SK-N-SH (cell line): ENCODE measurements around the gene FRRS1. TPM values are rescaled to one million over a fixed set of nuclear protein-coding genes. Genes with fewer than 3 reads are reported as not detected.
A peak's percentile ranks its signal among the peaks of the same experiment; 100 is the strongest.

ENCODE experiments used
- CTCF ChIA-PET: fragments of 300-600, 350-600 bp; formaldehyde crosslinking; extraction: SDS; loops from one replicate; lab custom pipeline; 2021; lab: Yijun Ruan, JAX
- POLR2A ChIA-PET: fragments of 350-600 bp; sonication (Branson Sonifier 250); formaldehyde crosslinking; extraction: SDS; loops from one replicate; lab custom pipeline; 2020; ENCODE audit warnings: antibody characterized with exemption, inconsistent platforms; lab: Yijun Ruan, JAX
- DNase-seq: peaks from one replicate; pipeline ENCODE4 v3.0.0; 2012
- H2AFZ ChIP-seq: fragments of 200-600 bp; sonication (generic); 2 replicates; pipeline ENCODE4 v1.8.1; 2016; ENCODE audit warnings: antibody characterized with exemption, mild to moderate bottlenecking, low read depth
- H3F3A ChIP-seq: fragments of 200-600 bp; sonication (generic); replicated peaks from 2 replicates; pipeline ENCODE3; 2016; ENCODE audit warnings: antibody characterized with exemption, mild to moderate bottlenecking; ENCODE audit not compliant: insufficient read depth
- H3K27ac ChIP-seq, 2 experiments: fragments of 200-500 bp in 1 of 2; fragments of 200-600 bp in 1 of 2; sonication (Bioruptor generic) in 1 of 2; sonication (generic), shearing (Covaris generic) in 1 of 2; 2 replicates each; pipeline versions ENCODE4 v1.5.1 to v1.6.1; 2014 to 2016; ENCODE audit warnings: low read depth in 2 of 2, inconsistent platforms in 1 of 2, low read length in 1 of 2, mild to moderate bottlenecking in 1 of 2, mixed read lengths in 1 of 2
- H3K27me3 ChIP-seq: fragments of 200-600 bp; sonication (generic), shearing (Covaris generic); 2 replicates; pipeline ENCODE4 v1.6.1; 2016; ENCODE audit warnings: mixed run types; ENCODE audit not compliant: insufficient read depth
- H3K36me3 ChIP-seq, 2 experiments: fragments of 200-500 bp in 1 of 2; fragments of 200-600 bp in 1 of 2; sonication (Bioruptor generic) in 1 of 2; sonication (generic) in 1 of 2; replicated peaks in 1 of 2; 2 replicates each; pipeline versions ENCODE3 to v1.5.1; 2014 to 2016; ENCODE audit warnings: low read length in 1 of 2, mild to moderate bottlenecking in 1 of 2; ENCODE audit not compliant: insufficient read depth in 2 of 2, control insufficient read depth in 1 of 2
- H3K4me1 ChIP-seq, 2 experiments: fragments of 200-500 bp in 1 of 2; fragments of 200-600 bp in 1 of 2; sonication (Bioruptor generic) in 1 of 2; sonication (generic), shearing (Covaris generic) in 1 of 2; 2 replicates each; pipeline versions ENCODE4 v1.5.1 to v1.6.1; 2014 to 2016; ENCODE audit warnings: low read depth in 1 of 2, low read length in 1 of 2, mixed run types in 1 of 2; ENCODE audit not compliant: insufficient read depth in 2 of 2, control insufficient read depth in 1 of 2
- H3K4me2 ChIP-seq: fragments of 200-600 bp; sonication (generic), shearing (Covaris generic); 2 replicates; pipeline ENCODE4 v1.6.1; 2017; ENCODE audit warnings: mixed run types
- H3K4me3 ChIP-seq, 2 experiments: fragments of 200-500 bp in 1 of 2; fragments of 200-600 bp in 1 of 2; sonication (Bioruptor generic) in 1 of 2; sonication (generic), shearing (Covaris generic) in 1 of 2; 2 replicates each; pipeline versions ENCODE4 v1.5.1 to v1.8.1; 2014 to 2016; ENCODE audit warnings: low read depth in 2 of 2, inconsistent platforms in 1 of 2, low read length in 1 of 2, mild to moderate bottlenecking in 1 of 2, mixed read lengths in 1 of 2, moderate library complexity in 1 of 2
- H3K79me2 ChIP-seq: fragments of 200-600 bp; sonication (generic); 2 replicates; pipeline ENCODE4 v1.8.1; 2017; ENCODE audit warnings: mild to moderate bottlenecking; ENCODE audit not compliant: insufficient read depth
- H3K9ac ChIP-seq: fragments of 200-600 bp; sonication (generic); 2 replicates; pipeline ENCODE4 v1.6.1; 2017; ENCODE audit warnings: mixed run types
- H3K9me2 ChIP-seq: fragments of 200-600 bp; sonication (generic); 2 replicates; pipeline ENCODE4 v1.6.1; 2017; ENCODE audit warnings: mixed run types
- H3K9me3 ChIP-seq: fragments of 200-600 bp; sonication (generic); 2 replicates; pipeline ENCODE4 v1.6.1; 2017; ENCODE audit warnings: mixed run types, mild to moderate bottlenecking, moderate library complexity
- H4K20me1 ChIP-seq: fragments of 200-600 bp; sonication (generic); 2 replicates; pipeline ENCODE4 v1.6.1; 2017; ENCODE audit warnings: mild to moderate bottlenecking, mixed run types; ENCODE audit not compliant: insufficient read depth
- CTCF ChIP-seq: fragments of 200-600 bp; sonication (generic); IDR thresholded peaks from 2 replicates; pipeline ENCODE4 v1.6.1; 2017; ENCODE audit warnings: antibody characterized with exemption, mild to moderate bottlenecking, moderate library complexity
- EP300 ChIP-seq, 2 experiments: IDR thresholded peaks; 2 replicates each; pipeline versions ENCODE4 v1.4.0 to v1.6.1; 2012; ENCODE audit warnings: borderline replicate concordance in 1 of 2, low read depth in 1 of 2, low read length in 1 of 2
- EZH2phosphoT487 ChIP-seq: fragments of 200-600 bp; sonication (generic); IDR thresholded peaks from 2 replicates; pipeline ENCODE4 v1.6.1; 2017; ENCODE audit warnings: low read depth, mixed run types, mild to moderate bottlenecking, antibody characterized with exemption, moderate library complexity, borderline replicate concordance
- FOXM1 ChIP-seq: IDR thresholded peaks from 2 replicates; pipeline ENCODE4 v1.4.0; 2012; ENCODE audit warnings: low read depth, mild to moderate bottlenecking
- GABPA ChIP-seq: IDR thresholded peaks from 2 replicates; pipeline ENCODE4 v1.4.0; 2012; ENCODE audit warnings: low read depth, mild to moderate bottlenecking
- IRF3 ChIP-seq: fragments of 150-350 bp; IDR thresholded peaks from 2 replicates; pipeline ENCODE4 v1.6.1; 2016; ENCODE audit warnings: mild to moderate bottlenecking, low read depth, low read length
- MAX ChIP-seq: IDR thresholded peaks from 2 replicates; pipeline ENCODE4 v1.4.0; 2012; ENCODE audit warnings: low read depth
- NFIC ChIP-seq: IDR thresholded peaks from 2 replicates; pipeline ENCODE4 v1.4.0; 2012; ENCODE audit warnings: borderline replicate concordance
- NRF1 ChIP-seq: IDR thresholded peaks from 2 replicates; pipeline ENCODE4 v1.6.1; 2012; ENCODE audit warnings: low read depth, mild to moderate bottlenecking, low read length
- PBX3 ChIP-seq: IDR thresholded peaks from 2 replicates; pipeline ENCODE4; 2012
- POLR2AphosphoS5 ChIP-seq: IDR thresholded peaks from 2 replicates; pipeline ENCODE4 v1.6.1; 2012; ENCODE audit warnings: low read depth, low read length
- RAD21 ChIP-seq: IDR thresholded peaks from 2 replicates; pipeline ENCODE4 v1.6.1; 2012; ENCODE audit warnings: mild to moderate bottlenecking, low read length
- REST ChIP-seq: IDR thresholded peaks from 2 replicates; pipeline ENCODE4 v1.6.1; 2012; ENCODE audit warnings: mild to moderate bottlenecking, low read depth, low read length, moderate library complexity
- RFX5 ChIP-seq: IDR thresholded peaks from 2 replicates; pipeline ENCODE4 v1.6.1; 2012; ENCODE audit warnings: mild to moderate bottlenecking, improper control_type of control experiment, low read length
- RXRA ChIP-seq: IDR thresholded peaks from 2 replicates; pipeline ENCODE4 v1.4.0; 2012; ENCODE audit warnings: low read depth, mild to moderate bottlenecking, borderline replicate concordance
- SIN3A ChIP-seq: IDR thresholded peaks from 2 replicates; pipeline ENCODE4 v1.6.1; 2012; ENCODE audit warnings: low read depth, mild to moderate bottlenecking, low read length, moderate library complexity, borderline replicate concordance
- SMC3 ChIP-seq: IDR thresholded peaks from 2 replicates; pipeline ENCODE4 v1.6.1; 2012; ENCODE audit warnings: low read depth, low read length, improper control_type of control experiment
- ZBTB33 ChIP-seq: IDR thresholded peaks from 2 replicates; pipeline ENCODE4 v1.4.0; 2012; ENCODE audit warnings: low read depth, borderline replicate concordance
- WGBS: methylation state at CpG from one replicate; pipeline ENCODE4 v1.1.6; 2017; ENCODE audit warnings: low lambda C conversion rate; 5-methylcytosine and 5-hydroxymethylcytosine counted together
- polyA plus RNA-seq, 3 experiments: library from polyadenylated mRNA; depleted of rRNA; stranded (reverse); fragments of >200 nt; gene quantifications; 2 replicates each; pipeline ENCODE4 v1.2.3, GENCODE V29; 2012

FRRS1 gene
- polyA plus RNA-seq, 1 of the 3 experiments (the other 2 are of a cell fraction): 1.9 TPM

- TF ChIP-seq ZBTB33: no peak
- TF ChIP-seq IRF3: no peak
- TF ChIP-seq NFIC: no peak
- no peak for TF ChIP-seq EZH2phosphoT487
- TF ChIP-seq MAX: no peak
- TF ChIP-seq REST: no peak
- TF ChIP-seq CTCF: no peak
- TF ChIP-seq NRF1: no peak
- no peak for TF ChIP-seq POLR2AphosphoS5
- TF ChIP-seq RXRA: no peak
- no peak for TF ChIP-seq SIN3A
- no peak for TF ChIP-seq EP300 (IDR thresholded peaks at IDR 0.05; ENCODE audit: borderline replicate concordance in 1 of 2, low read depth in 1 of 2, low read length in 1 of 2)
- TF ChIP-seq FOXM1: no peak
- TF ChIP-seq SMC3: no peak
- TF ChIP-seq RAD21: no peak
- no peak for TF ChIP-seq GABPA
- TF ChIP-seq RFX5: no peak
- TF ChIP-seq PBX3: no peak
- H3K9me3 ChIP-seq: no peaks in the 10 kb centered on the region
- H3K79me2 ChIP-seq: peaks cover 23% of the 10 kb centered on the region; the same call in 1 of the 2 replicates
- CTCF ChIA-PET: interaction anchor here (0.8 kb wide), 1 partner anchor 13 kb away, joined by 3 read pairs; no protein-coding TSS in a partner anchor
- no peak overlapping the region for H3K4me3 ChIP-seq
- H3K4me1 ChIP-seq: peaks cover 2 to 10% of the 10 kb centered on the region in 2 experiments; a peak in 2 of 4 replicates
- H4K20me1 ChIP-seq: no peaks in the 10 kb centered on the region
- POLR2A ChIA-PET: no interaction called here
- peaks cover 1% of the 10 kb centered on the region for H3F3A ChIP-seq
- peak overlapping the region in 1 of 2 experiments; percentile 76; a peak in 2 of 4 replicates for H3K27ac ChIP-seq
- no peak overlapping the region for H3K4me2 ChIP-seq
- no peak for DNase-seq
- H3K27me3 ChIP-seq: no peaks in the 10 kb centered on the region
- H3K9ac ChIP-seq: peak overlapping the region; percentile 51; the same call in 1 of the 2 replicates
- H3K36me3 ChIP-seq: peaks cover 0 to 4% of the 10 kb centered on the region in 2 experiments
- no peaks in the 10 kb centered on the region for H3K9me2 ChIP-seq
- WGBS: 86% methylated on average over 2 of the region's 2 CpGs
- no peak overlapping the region for H2AFZ ChIP-seq
Observed at GRCh38 chr1:99660496-99660895, 105.9 kb downstream of the FRRS1 start.
